SH-SY5Y (cell line): ENCODE measurements around the gene SYTL4.

Experiments used
- GATA2 ChIP-seq: IDR thresholded peaks from 2 replicates; pipeline ENCODE4 v1.6.1; 2011; ENCODE audit warnings: mild to moderate bottlenecking, low read depth, low read length
- GATA3 ChIP-seq: IDR thresholded peaks from 2 replicates; pipeline ENCODE4 v1.6.1; 2011; ENCODE audit warnings: low read depth, mild to moderate bottlenecking, low read length, moderate library complexity

DNA sequence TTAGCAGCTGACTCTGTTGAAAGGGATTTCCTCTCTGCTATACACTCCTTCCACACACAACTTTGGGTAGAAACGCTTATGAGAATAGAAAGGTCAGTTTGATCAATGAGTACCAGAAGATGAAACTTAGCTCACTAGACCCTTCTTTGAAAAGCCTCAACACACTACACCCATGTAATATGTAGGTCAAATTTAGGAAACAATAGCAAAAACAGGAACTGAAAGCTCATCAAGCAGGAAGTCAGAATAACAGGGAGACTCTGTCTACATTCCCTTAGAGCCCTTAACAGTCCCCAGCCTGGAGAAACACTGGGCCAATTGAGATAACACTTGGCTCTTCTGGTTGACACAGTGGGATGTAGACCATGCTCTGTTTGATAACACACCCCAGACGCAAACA lies 57.2 kb downstream of the SYTL4 start:
- TF ChIP-seq GATA2 = no peak
- TF ChIP-seq GATA3 = no peak
